ENCODE data around the gene ANKRD9.

ANKRD9 gene

GRCh38 chr14:102504328-102504999 is 5.1 kb downstream of the ANKRD9 start:
- Histone ChIP-seq H3K9ac (ENCODE audit: low read depth in 1 of 2, low read length in 2 of 2) (no peak overlapping the region), H3K4me1 (ENCODE audit: control insufficient read depth in 2 of 2, insufficient read depth in 2 of 2, low read length in 2 of 2) (peaks cover 5 to 27% of the 10 kb centered on the region in 2 donors), H3K9me3 (ENCODE audit: control insufficient read depth in 2 of 2, low read length in 2 of 2) (no peaks in the 10 kb centered on the region), H3K36me3 (ENCODE audit: control insufficient read depth in 2 of 2, insufficient read depth in 2 of 2, low read length in 2 of 2) (peaks cover 8 to 20% of the 10 kb centered on the region in 2 donors), H3K27me3 (ENCODE audit: control insufficient read depth in 2 of 2, insufficient read depth in 2 of 2, low read length in 2 of 2) (no peaks in the 10 kb centered on the region), H3K4me3 (ENCODE audit: low read length in 2 of 2) (no peak overlapping the region), H3K27ac (ENCODE audit: low read depth in 2 of 2, low read length in 2 of 2) (peak overlapping the region in 1 of 2 donors; percentile 43)

- H3K9me3 ChIP-seq (ENCODE audit: control insufficient read depth in 2 of 2, low read length in 2 of 2) = no peaks in the 10 kb centered on the region
- H3K27ac ChIP-seq (ENCODE audit: low read depth in 2 of 2, low read length in 2 of 2) = peak overlapping the region in 1 of 2 donors; percentile 43
- H3K36me3 ChIP-seq (ENCODE audit: control insufficient read depth in 2 of 2, insufficient read depth in 2 of 2, low read length in 2 of 2) = peaks cover 13 to 21% of the 10 kb centered on the region in 2 donors
- H3K27me3 ChIP-seq (ENCODE audit: control insufficient read depth in 2 of 2, insufficient read depth in 2 of 2, low read length in 2 of 2) = no peaks in the 10 kb centered on the region
- peaks cover 5 to 25% of the 10 kb centered on the region in 2 donors for H3K4me1 ChIP-seq (ENCODE audit: control insufficient read depth in 2 of 2, insufficient read depth in 2 of 2, low read length in 2 of 2)
- H3K9ac ChIP-seq (ENCODE audit: low read depth in 1 of 2, low read length in 2 of 2) = no peak overlapping the region
- no peak overlapping the region for H3K4me3 ChIP-seq (ENCODE audit: low read length in 2 of 2)
These were observed 5.8 kb downstream of the ANKRD9 start for GRCh38 chr14:102503641-102504327.

- Histone ChIP-seq H3K27me3 (ENCODE audit: control insufficient read depth in 2 of 2, insufficient read depth in 2 of 2, low read length in 2 of 2) (no peaks in the 10 kb centered on the region), H3K9ac (ENCODE audit: low read depth in 1 of 2, low read length in 2 of 2) (no peak overlapping the region), H3K36me3 (ENCODE audit: control insufficient read depth in 2 of 2, insufficient read depth in 2 of 2, low read length in 2 of 2) (peaks cover 21 to 26% of the 10 kb centered on the region in 2 donors), H3K27ac (ENCODE audit: low read depth in 2 of 2, low read length in 2 of 2) (no peak overlapping the region), H3K9me3 (ENCODE audit: control insufficient read depth in 2 of 2, low read length in 2 of 2) (no peaks in the 10 kb centered on the region), H3K4me1 (ENCODE audit: control insufficient read depth in 2 of 2, insufficient read depth in 2 of 2, low read length in 2 of 2) (peaks cover 0 to 20% of the 10 kb centered on the region in 2 donors), H3K4me3 (ENCODE audit: low read length in 2 of 2) (no peak overlapping the region)
These were observed 7.0 kb downstream of the ANKRD9 start for GRCh38 chr14:102502571-102502970.

GRCh38 chr14:102501751-102502315 is 7.7 kb downstream of the ANKRD9 start:
- peaks cover 0 to 21% of the 10 kb centered on the region in 2 donors for H3K4me1 ChIP-seq (ENCODE audit: control insufficient read depth in 2 of 2, insufficient read depth in 2 of 2, low read length in 2 of 2)
- H3K27me3 ChIP-seq (ENCODE audit: control insufficient read depth in 2 of 2, insufficient read depth in 2 of 2, low read length in 2 of 2) = no peaks in the 10 kb centered on the region
- no peak overlapping the region for H3K9ac ChIP-seq (ENCODE audit: low read depth in 1 of 2, low read length in 2 of 2)
- no peaks in the 10 kb centered on the region for H3K9me3 ChIP-seq (ENCODE audit: control insufficient read depth in 2 of 2, low read length in 2 of 2)
- no peak overlapping the region for H3K27ac ChIP-seq (ENCODE audit: low read depth in 2 of 2, low read length in 2 of 2)
- no peak overlapping the region for H3K4me3 ChIP-seq (ENCODE audit: low read length in 2 of 2)
- peaks cover 20 to 21% of the 10 kb centered on the region in 2 donors for H3K36me3 ChIP-seq (ENCODE audit: control insufficient read depth in 2 of 2, insufficient read depth in 2 of 2, low read length in 2 of 2)

- Histone ChIP-seq H3K4me3 (ENCODE audit: low read length in 2 of 2) (no peak overlapping the region), H3K27ac (ENCODE audit: low read depth in 2 of 2, low read length in 2 of 2) (peak overlapping the region; percentile 54 to 59)
These were observed 8.9 kb downstream of the ANKRD9 start for GRCh38 chr14:102500713-102501112.

GRCh38 chr14:102500158-102500662 is 9.4 kb downstream of the ANKRD9 start:
- H3K9ac ChIP-seq (ENCODE audit: low read depth in 1 of 2, low read length in 2 of 2) = no peak overlapping the region
- H3K4me3 ChIP-seq (ENCODE audit: low read length in 2 of 2) = no peak overlapping the region
- no peaks in the 10 kb centered on the region for H3K27me3 ChIP-seq (ENCODE audit: control insufficient read depth in 2 of 2, insufficient read depth in 2 of 2, low read length in 2 of 2)
- peak overlapping the region; percentile 53 to 54 for H3K27ac ChIP-seq (ENCODE audit: low read depth in 2 of 2, low read length in 2 of 2)
- peaks cover 0 to 13% of the 10 kb centered on the region in 2 donors for H3K4me1 ChIP-seq (ENCODE audit: control insufficient read depth in 2 of 2, insufficient read depth in 2 of 2, low read length in 2 of 2)
- peaks cover 6 to 13% of the 10 kb centered on the region in 2 donors for H3K36me3 ChIP-seq (ENCODE audit: control insufficient read depth in 2 of 2, insufficient read depth in 2 of 2, low read length in 2 of 2)
- H3K9me3 ChIP-seq (ENCODE audit: control insufficient read depth in 2 of 2, low read length in 2 of 2) = no peaks in the 10 kb centered on the region

More at GRCh38 chr14:102500713-102501112, 8.9 kb downstream of the ANKRD9 start:
- Histone ChIP-seq H3K9ac (ENCODE audit: low read depth in 1 of 2, low read length in 2 of 2) (no peak overlapping the region), H3K36me3 (ENCODE audit: control insufficient read depth in 2 of 2, insufficient read depth in 2 of 2, low read length in 2 of 2) (peaks cover 9 to 13% of the 10 kb centered on the region in 2 donors), H3K27me3 (ENCODE audit: control insufficient read depth in 2 of 2, insufficient read depth in 2 of 2, low read length in 2 of 2) (no peaks in the 10 kb centered on the region), H3K4me1 (ENCODE audit: control insufficient read depth in 2 of 2, insufficient read depth in 2 of 2, low read length in 2 of 2) (peaks cover 0 to 14% of the 10 kb centered on the region in 2 donors), H3K9me3 (ENCODE audit: control insufficient read depth in 2 of 2, low read length in 2 of 2) (no peaks in the 10 kb centered on the region)

GRCh38 chr14:102499401-102500157 is 10.0 kb downstream of the ANKRD9 start:
- no peaks in the 10 kb centered on the region for H3K9me3 ChIP-seq (ENCODE audit: control insufficient read depth in 2 of 2, low read length in 2 of 2)
- no peaks in the 10 kb centered on the region for H3K27me3 ChIP-seq (ENCODE audit: control insufficient read depth in 2 of 2, insufficient read depth in 2 of 2, low read length in 2 of 2)
- peak overlapping the region; percentile 53 to 54 for H3K27ac ChIP-seq (ENCODE audit: low read depth in 2 of 2, low read length in 2 of 2)
- H3K4me1 ChIP-seq (ENCODE audit: control insufficient read depth in 2 of 2, insufficient read depth in 2 of 2, low read length in 2 of 2) = peaks cover 0 to 7% of the 10 kb centered on the region in 2 donors
- H3K36me3 ChIP-seq (ENCODE audit: control insufficient read depth in 2 of 2, insufficient read depth in 2 of 2, low read length in 2 of 2) = peaks cover 6 to 13% of the 10 kb centered on the region in 2 donors
- H3K4me3 ChIP-seq (ENCODE audit: low read length in 2 of 2) = no peak overlapping the region
- no peak overlapping the region for H3K9ac ChIP-seq (ENCODE audit: low read depth in 1 of 2, low read length in 2 of 2)

- Histone ChIP-seq H3K36me3 (ENCODE audit: control insufficient read depth in 2 of 2, insufficient read depth in 2 of 2, low read length in 2 of 2) (peaks cover 6 to 13% of the 10 kb centered on the region in 2 donors), H3K9me3 (ENCODE audit: control insufficient read depth in 2 of 2, low read length in 2 of 2) (no peaks in the 10 kb centered on the region), H3K9ac (ENCODE audit: low read depth in 1 of 2, low read length in 2 of 2) (no peak overlapping the region), H3K4me3 (ENCODE audit: low read length in 2 of 2) (no peak overlapping the region), H3K4me1 (ENCODE audit: control insufficient read depth in 2 of 2, insufficient read depth in 2 of 2, low read length in 2 of 2) (peaks cover 0 to 7% of the 10 kb centered on the region in 2 donors), H3K27me3 (ENCODE audit: control insufficient read depth in 2 of 2, insufficient read depth in 2 of 2, low read length in 2 of 2) (no peaks in the 10 kb centered on the region), H3K27ac (ENCODE audit: low read depth in 2 of 2, low read length in 2 of 2) (no peak overlapping the region)
These were observed 10.8 kb downstream of the ANKRD9 start for GRCh38 chr14:102498678-102499265.

GRCh38 chr14:102497998-102498677 is 11.4 kb downstream of the ANKRD9 start:
- H3K9me3 ChIP-seq (ENCODE audit: control insufficient read depth in 2 of 2, low read length in 2 of 2) = no peaks in the 10 kb centered on the region
- H3K27me3 ChIP-seq (ENCODE audit: control insufficient read depth in 2 of 2, insufficient read depth in 2 of 2, low read length in 2 of 2) = no peaks in the 10 kb centered on the region
- H3K36me3 ChIP-seq (ENCODE audit: control insufficient read depth in 2 of 2, insufficient read depth in 2 of 2, low read length in 2 of 2) = peaks cover 6 to 13% of the 10 kb centered on the region in 2 donors
- no peak overlapping the region for H3K27ac ChIP-seq (ENCODE audit: low read depth in 2 of 2, low read length in 2 of 2)
- H3K4me1 ChIP-seq (ENCODE audit: control insufficient read depth in 2 of 2, insufficient read depth in 2 of 2, low read length in 2 of 2) = peaks cover 0 to 7% of the 10 kb centered on the region in 2 donors
- H3K9ac ChIP-seq (ENCODE audit: low read depth in 1 of 2, low read length in 2 of 2) = no peak overlapping the region
- no peak overlapping the region for H3K4me3 ChIP-seq (ENCODE audit: low read length in 2 of 2)
